Stimulated activated CD8-positive, alpha-beta memory T cell treated with anti-CD3 and anti-CD28 coated beads, Interleukin-12 subunit alpha, Interleukin-12 subunit beta, amount 100 ng/mL, for 24 hours (primary cell): ENCODE data around the gene IQCC.
"Not testable (repeated sequence)": the region's sequence is repeated elsewhere in the genome, so short reads cannot be mapped to it uniquely, and the experiment has no call there.

Experiments
- DNase-seq: peaks from one replicate; pipeline ENCODE4 v3.0.0-alpha.2; 2020; ENCODE audit errors: extremely low read depth

The IQCC gene

DNA sequence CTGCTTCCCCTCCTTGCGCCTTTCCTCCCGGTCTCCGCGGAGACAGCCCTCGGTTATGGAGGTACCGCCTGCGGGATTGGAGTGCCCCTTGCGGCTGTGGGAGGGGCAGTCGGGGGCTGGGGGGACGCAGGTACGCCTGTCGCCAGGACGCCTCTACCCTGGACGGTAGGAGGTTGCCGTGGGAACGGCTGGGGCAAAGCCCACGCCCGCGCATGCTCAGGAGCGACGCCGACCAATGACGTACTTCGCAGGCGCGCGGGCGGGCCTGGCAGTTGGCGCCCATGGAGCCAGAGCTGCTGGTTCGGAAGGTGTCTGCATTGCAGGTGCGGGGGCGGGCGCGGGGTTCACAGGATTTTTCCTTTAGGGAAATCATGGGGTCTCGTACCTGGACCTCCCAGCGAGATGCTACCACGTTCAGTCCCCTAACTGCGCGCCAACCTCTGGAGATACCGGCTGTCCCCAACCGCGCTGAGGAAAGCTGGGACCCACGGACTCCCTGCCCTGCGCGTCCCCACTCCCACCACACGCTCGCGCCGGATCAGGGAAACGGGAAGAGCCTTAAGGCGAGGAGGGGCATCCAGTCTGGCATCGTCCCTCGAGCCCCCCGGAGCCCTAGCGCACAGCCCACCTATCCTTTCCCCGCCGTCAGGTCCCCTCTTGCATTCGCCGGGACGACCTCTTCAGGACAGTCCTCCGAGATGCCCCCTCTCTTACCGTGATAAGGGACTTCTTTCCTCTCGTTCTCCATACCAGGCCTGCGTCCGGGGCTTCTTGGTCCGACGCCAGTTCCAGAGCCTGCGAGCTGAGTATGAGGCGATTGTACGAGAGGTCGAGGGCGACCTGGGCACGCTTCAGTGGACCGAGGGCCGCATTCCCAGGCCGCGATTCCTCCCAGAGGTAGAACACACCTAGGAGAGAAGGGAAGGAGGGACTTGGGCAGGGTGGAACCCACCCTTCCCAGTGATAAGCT lies at the start of gene IQCC:
TSS of gene IQCC (plus strand) at position 271 of the 970 bp plus-strand sequence. CDS start at position 282, 11 bp downstream.
- peak; percentile 68 for DNase-seq

DNA sequence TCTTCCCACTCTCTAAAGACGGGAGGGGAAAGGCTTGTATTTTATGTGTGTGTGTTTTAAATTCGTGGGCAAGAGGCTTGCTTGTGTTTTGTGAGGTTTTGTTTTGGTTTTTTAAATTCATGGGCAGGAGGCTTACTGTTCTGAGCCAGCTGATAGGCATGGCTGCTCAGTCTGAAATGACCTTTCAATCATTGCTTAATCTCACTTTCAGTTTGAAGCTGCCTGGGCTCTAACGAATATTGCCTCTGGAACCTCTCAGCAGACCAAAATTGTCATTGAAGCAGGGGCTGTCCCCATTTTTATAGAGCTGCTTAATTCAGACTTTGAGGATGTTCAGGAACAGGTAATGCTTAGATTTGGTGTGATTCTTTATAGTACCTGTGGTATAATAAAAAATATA lies 46.3 kb upstream of the IQCC start:
- no peak for DNase-seq

DNA sequence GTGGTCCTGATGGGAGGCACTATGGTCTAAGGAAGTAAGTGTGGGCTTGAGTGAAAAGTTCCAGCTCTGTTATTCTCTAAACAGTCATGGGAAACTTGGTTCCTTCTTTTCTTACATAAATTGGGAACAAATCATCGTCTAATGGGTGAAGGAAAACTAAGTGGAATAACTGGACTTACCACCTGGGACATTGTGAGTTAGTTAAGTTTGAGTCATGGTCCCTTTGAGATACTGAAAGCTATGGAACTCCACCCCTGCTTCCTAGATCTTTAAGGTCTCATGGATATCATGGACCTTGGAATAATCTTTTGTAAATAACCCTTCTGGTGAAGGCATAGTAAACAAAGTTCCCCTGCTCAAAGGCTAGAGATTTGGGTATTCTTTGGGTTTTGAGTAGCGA lies 42.1 kb upstream of the IQCC start:
- no peak for DNase-seq

DNA sequence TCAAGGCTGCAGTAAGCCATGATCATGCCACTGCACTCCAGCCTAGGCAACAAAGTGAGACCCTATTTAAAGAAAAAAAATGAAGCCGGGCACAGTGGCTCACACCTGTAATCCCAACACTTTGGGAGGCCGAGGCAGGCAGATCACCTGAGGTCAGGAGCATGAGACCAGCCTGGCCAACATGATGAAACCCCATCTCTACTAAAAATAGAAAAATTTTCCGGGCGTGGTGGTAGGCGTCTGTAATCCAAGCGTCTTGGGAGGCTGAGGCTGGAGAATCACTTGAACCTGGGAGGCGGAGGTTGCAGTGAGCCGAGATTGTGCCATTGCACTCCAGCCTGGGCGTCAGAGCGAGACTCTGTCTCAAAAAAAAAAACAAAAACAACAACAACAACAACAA lies 39.8 kb upstream of the IQCC start:
- DNase-seq, result not testable (repeated sequence)

DNA sequence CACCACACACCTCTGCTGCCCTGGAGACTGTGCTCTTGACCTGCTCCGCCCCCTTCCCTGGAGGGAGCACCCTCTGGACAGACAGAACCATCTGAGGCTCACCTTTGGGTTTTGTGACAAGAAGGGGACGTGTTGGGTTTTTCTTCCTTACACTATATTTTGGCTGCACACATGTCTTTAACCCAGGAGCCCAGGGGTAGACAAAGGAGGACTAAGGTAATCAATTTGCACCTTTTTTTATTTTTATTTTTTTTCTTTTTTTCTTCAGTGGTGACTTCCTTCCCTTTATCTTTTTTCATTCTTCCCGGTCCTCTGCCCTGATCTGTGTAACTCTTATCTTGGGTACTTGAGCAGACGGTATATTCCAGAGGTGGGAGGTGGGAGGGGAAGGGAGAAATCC lies 34.5 kb upstream of the IQCC start:
- DNase-seq, result no peak

DNA sequence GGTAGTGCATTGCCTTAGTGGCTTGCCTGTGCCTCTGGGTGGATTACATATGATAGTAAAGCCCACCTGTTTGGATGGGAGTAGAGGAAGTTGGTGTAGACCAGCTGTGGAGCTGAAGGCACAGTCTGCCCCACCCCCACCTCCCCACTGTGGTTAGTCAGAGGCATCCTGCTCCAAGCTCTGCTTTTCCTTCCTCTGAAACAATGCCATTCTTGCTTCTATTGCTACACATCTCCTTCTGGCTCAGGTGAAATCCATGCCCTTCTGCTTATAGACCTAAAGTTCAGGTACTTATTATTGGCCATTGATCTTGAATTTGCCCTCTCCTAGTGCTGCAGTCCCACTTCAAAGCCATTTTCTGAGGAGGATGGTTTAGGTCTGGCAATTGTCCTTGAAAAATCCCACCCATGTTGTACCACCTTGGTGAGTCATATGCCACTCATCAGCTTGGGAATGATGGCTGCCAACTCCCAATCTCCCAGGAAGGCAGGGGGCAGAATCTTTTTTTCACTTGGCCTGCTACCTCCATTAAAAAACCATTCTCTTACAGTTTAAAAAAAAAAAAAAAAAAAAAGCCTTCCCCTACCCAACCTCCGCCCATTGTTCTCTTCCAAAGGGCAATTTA lies 32.7 kb upstream of the IQCC start:
- no peak for DNase-seq

DNA sequence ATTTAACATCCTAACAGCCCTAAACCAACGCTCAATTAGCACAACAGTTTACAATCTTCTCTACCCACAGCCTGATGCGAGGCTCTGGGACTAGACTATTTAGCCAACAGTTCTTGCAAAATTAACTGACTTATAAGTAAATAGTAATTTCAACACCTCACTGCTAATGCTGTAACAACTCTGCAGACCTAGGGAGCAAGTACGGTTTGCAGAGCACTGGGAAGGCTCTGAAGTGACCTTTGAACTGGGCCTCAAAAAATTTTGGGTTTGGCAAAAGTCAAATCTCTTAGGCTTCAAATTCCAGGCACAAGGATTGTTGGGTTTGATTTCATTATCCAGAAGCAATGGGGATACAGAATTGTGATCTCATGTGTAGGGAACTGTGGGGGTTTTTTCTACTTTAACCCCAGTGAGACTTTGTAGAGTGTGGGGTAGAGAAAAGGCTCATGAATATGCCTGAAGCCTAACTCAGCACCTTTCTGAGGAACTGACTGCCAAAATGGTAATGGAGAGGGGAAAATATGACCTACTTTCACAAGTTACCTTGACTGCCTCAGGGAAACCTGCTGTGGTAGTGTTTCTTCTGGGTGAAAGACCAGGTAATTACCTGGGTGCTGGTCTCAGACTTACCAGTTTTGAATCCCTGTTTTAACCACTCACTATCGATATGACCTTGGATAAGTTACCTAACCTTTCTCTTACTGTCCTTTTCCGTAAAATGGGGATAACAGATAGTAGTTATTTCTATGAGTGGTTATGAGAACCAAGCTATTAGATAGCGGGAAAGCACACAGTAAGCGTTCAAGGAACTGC lies 26.9 kb upstream of the IQCC start:
- no peak for DNase-seq

DNA sequence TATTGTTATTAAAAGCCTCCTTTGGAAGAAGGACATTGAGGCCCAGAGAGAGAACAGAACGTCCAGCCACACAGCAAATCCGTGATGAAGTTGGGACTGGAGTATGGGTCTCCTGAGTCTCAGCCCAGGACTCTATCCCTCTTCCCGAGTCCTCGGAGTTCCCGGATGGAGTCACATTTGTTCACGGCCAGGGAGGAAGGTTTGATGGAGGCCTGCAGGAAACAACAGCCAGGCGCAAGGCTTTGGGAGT lies 26.4 kb upstream of the IQCC start:
- DNase-seq, result no peak

DNA sequence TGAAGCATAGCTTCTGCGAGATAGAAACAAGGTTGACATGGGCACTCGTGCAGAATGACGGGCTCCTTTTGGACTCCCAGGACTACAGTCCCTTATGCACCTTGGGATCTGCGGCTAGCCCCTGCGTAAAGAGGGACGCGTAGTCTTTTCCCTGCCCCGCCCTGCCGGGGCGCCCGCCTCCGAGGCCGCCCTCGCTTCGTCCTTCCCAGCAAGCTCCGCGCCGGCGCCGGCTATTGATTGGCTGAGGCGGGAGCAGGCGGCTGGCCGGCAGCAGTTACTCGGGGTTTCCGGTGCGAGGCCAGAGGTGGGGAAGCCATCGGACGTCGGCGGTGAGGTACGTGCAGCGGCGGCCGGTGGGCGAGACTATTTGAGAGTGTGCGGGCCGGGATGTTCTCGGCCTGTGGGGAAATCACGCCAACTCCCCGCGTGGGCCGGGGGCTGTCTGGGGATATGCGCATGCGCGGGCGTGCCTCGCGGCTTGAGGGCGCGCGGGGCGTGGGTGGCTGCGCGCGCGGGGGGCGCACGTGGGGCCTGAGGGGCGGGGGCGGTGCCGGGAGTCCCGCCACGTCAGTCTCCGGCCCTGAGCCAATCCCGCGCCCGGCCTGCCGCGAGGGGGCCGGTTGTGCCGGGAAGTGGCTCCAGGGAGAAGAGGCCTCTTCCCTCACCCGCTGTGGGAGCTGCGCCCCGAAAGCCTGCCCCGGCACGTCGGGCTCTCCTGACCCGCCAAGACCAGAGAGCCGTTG lies 25.9 kb upstream of the IQCC start, which contains the start of gene TXLNA:
TSS of gene TXLNA (plus strand) at position 233 of the 743 bp plus-strand sequence. CDS start 671 bp downstream, outside the sequence.
- DNase-seq, result peak; percentile 77

DNA sequence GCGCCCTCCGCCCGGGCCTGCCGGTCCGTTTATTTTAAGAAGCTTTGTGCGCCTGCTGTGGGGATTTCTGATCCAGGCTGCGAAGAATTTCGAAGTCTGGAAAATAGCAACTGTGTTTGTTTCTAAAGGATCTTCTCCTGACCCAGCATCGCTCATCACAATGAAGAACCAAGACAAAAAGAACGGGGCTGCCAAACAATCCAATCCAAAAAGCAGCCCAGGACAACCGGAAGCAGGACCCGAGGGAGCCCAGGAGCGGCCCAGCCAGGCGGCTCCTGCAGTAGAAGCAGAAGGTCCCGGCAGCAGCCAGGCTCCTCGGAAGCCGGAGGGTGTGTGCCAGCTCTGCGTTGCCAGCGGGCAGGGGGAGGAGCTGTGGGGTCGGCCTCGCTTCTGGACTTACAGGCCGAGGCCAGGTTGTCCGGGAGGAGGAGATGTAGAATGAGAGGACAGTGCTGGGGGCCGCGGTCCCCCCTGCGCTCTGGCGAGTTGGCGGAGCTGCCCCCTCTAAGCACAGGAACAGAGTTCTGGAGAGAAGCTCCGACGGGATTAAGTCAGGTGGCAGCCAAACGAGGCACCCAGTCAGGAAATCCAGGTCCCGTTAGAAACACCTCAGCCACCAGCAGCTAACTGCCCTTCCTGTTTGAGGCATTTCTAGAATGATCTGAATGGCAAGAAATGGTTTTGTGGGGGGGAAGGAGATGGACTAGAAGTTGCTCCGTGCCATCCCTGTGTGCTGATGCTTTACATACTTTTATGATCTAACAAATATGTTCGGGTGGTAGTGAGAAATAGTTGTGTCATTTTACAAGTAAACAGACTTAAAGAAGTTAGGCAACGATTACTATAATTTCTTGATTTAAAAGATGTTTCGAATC lies 25.0 kb upstream of the IQCC start:
- no peak for DNase-seq

DNA sequence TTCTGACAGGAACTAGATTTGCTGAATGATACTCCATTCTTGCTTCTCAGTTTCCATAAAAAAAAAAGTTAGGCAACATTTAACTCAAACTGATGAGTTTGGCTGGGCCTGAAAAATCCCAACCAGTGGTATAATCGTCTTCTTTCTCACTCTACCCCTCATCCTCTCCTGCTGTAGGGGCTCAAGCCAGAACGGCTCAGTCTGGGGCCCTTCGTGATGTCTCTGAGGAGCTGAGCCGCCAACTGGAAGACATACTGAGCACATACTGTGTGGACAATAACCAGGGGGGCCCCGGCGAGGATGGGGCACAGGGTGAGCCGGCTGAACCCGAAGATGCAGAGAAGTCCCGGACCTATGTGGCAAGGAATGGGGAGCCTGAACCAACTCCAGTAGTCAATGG lies 24.4 kb upstream of the IQCC start:
- DNase-seq, result no peak

DNA sequence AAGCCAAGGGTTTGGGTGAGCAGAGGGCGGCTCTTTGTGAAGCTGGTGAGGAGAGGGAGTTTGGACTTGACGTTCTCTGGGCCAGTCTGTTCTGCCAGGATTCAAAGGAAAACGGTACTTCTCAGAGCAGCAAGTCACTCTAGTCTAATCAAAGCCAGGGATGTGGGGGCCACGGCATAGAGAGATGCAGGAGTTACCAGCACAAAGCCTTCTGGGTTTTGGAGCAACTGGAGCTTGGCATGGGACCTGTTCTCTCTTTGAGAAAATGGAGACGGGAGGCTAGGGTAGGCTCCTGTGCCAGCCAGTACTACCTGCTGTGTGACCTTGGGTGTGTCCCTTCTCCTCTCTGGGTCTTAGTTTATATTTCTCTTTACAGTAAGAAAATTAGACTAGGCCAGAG lies 23.9 kb upstream of the IQCC start:
- no peak for DNase-seq

DNA sequence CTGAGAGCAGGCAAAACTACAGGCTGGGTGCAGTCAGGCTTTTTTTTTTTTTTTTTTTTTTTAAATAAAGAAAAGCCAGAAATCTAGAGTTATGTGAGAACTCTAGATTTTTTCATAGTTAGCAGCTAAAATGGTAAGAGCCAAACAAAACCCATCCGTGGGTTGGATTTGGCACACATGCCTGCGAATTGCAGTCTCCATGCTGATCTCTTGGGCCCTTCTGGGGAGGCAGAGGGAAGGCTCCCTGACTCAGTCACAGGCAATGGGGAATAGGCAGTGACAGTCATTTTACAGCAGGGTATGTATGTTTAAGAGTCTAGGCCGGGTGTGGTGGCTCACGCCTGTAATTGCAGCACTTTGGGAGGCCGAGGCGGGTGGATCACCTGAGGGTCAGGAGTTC lies 23.4 kb upstream of the IQCC start:
- DNase-seq, result no peak

DNA sequence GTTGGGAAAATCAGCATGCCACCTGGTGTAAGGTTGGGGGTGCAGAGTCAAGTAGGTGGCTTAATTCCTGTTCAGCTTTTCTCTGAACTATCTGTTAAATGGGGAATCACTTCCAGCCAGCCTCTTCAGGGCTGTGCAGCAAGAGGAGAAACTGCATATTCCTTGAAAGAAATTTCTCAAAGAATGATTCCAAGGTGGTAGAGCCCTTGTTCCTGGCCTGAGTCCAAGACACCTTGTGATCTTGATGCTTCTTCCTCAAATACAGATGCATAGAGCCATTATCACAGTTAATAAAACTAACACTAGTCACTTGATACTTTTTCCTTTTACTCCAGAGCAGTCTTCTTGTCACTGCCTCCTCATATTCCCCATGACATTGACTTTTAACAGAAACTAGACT lies 20.8 kb upstream of the IQCC start:
- DNase-seq, result no peak

DNA sequence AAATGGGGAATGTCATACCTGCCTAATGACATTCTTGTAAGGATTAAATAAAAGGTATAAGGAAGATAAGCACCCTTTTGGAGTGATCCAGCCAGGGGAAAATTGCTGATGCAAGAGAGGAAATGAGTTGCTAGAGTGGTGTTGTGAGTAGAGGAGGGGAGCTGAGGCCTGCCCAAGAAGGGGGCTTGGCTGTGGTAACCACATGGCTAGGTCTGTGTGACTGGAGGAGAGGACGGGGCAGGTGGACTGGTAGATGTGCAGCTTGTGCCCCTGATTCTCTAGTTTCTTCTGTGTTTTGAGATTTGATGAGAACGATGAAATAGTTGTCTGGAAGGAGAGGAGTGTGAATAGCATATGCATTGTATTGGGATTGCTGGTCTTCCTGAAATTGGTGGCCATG lies 19.4 kb upstream of the IQCC start:
- no peak for DNase-seq

DNA sequence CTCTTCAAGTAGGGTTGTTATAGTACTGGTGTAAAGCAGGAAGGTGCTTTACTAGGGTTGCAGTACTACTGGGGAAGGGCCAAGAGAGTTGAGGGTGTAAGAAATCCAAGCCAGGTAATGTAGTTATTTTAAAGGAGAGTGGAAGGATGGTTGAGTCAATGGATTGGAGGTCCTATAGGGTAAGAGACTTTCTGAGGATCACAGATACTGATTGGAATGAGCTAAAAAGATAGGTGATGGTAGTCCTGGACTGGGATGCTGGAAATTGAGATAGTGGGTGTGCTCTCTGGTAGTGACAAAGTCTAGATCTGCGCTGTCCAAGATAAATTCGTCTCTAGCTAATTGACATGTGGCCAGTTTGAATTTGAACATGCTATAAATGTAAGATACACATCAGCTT lies 19.0 kb upstream of the IQCC start:
- DNase-seq, result no peak

DNA sequence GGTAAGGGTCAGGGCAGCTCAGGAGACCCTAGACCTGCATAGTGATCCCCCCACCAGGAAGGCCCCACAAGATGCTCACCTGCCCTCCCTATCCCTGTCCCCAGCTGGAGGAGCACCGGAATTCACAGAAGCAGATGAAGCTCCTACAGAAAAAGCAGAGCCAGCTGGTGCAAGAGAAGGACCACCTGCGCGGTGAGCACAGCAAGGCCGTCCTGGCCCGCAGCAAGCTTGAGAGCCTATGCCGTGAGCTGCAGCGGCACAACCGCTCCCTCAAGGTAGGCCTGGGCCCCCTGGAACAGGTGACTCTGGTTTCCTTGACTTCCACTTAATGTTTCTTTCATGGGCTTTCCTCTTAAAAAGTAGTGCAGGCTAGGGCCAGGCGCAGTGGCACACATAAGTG lies 17.6 kb upstream of the IQCC start:
- no peak for DNase-seq

DNA sequence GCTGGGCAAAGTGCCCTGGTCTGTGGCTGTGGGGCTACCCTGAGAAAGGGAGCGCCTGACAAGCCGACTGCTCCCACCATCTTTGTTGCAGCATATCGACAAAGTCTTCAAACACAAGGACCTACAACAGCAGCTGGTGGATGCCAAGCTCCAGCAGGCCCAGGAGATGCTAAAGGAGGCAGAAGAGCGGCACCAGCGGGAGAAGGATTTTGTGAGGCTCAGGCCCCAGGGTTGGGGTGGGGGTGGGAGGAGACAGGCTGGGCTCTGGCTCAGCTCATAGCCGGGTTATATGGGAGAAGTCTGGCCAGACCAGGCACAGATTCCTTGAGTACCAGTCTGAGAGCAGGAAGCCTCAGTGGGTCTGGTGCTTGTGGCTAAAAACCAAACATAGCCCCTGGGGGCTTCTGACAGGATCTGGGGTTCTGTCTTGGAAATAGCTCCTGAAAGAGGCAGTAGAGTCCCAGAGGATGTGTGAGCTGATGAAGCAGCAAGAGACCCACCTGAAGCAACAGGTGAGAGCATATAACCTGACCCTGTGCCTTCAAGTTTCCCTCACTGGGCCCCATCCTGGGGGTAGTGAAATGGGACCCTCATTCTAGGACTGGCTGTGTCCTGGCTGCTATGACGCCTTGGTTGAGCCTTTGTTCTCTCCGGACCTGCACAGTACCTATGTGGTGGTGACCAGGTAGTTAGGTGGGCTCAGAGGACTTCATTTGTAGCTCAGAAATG lies 13.1 kb upstream of the IQCC start:
- no peak for DNase-seq

DNA sequence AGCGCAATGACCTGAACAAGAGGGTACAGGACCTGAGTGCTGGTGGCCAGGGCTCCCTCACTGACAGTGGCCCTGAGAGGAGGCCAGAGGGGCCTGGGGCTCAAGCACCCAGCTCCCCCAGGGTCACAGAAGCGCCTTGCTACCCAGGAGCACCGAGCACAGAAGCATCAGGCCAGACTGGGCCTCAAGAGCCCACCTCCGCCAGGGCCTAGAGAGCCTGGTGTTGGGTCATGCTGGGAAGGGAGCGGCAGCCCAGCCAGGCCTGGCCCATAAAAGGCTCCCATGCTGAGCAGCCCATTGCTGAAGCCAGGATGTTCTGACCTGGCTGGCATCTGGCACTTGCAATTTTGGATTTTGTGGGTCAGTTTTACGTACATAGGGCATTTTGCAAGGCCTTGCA lies 10.5 kb upstream of the IQCC start:
- DNase-seq, result no peak

DNA sequence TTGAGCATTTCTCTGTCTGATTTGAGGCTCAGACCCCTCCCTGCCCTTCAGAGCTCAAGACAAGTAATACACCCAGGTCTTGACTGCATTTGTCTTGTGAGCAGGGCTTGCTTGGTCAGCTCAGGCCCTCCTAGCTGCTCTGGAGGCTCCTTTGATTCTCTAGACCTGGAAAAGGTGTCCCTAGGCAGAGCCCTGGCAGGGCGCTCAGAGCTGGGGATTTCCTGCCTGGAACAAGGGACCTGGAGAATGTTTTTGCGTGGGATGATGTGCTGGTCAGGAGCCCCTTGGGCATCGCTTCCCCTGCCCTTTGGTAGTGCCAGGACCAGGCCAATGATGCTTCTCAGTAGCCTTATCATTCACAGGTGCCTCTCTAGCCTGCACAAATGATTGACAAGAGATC lies 9.9 kb upstream of the IQCC start:
- no peak for DNase-seq
